ENCODE measurements around the gene DHH. TPM values are rescaled to one million over a fixed set of nuclear protein-coding genes. Genes with fewer than 3 reads are reported as not detected.
A peak's percentile ranks its signal among the peaks of the same experiment; 100 is the strongest.

Gene DHH
- polyA plus RNA-seq, 2 of the 4 experiments (the other 2 are of a cell fraction): not detected

GRCh38 chr12:49092086-49092815 lies 2.4 kb downstream of the DHH start:
- Histone ChIP-seq H3K9me3 (no peaks in the 10 kb centered on the region), H3K4me1 (peaks cover 22% of the 10 kb centered on the region; the same call in 2 of the 3 replicates), H3K27ac (peak overlapping the region in 1 of 2 experiments; percentile 52; a peak in 3 of 6 replicates), H3K4me2 (peak overlapping the region; percentile 67), H3K4me3 (peak overlapping the region; percentile 27; the same call in 2 of the 3 replicates)
- ChIA-PET CTCF (interaction anchor here (0.6 to 11.5 kb wide), 23 partner anchors 10 to 158 kb away, joined by 3 to 166 read pairs (median 7); partner anchors contain the start of genes LMBR1L, RHEBL1 and TUBA1B), POLR2A (interaction anchor here (0.5 to 2.5 kb wide), 5 partner anchors 18 to 172 kb away, joined by 3 to 9 read pairs (median 6); partner anchors contain the start of genes LMBR1L, TUBA1B and TUBA1C)
- 15% methylated on average over 28 of the region's 32 CpGs for WGBS (ENCODE audit: missing lambda C conversion rate)
- ATAC-seq (peak; percentile 41 to 63), FAIRE-seq (no peak), DNase-seq (ENCODE audit: low read depth in 1 of 2, low spot score in 1 of 2) (peak; percentile 68 to 82)
- peak; percentile 34; the same call in 1 of the 3 replicates for TF ChIP-seq SMC3 (IDR thresholded peaks at IDR 0.05)
- TF ChIP-seq CTCF (IDR thresholded peaks at IDR 0.05): peak; percentile 54
- no peak for TF ChIP-seq ZC3H11A (IDR thresholded peaks at IDR 0.05)
- TF ChIP-seq RCOR1 (IDR thresholded peaks at IDR 0.05; ENCODE audit: low read depth, low read length): no peak
- TF ChIP-seq MAZ (IDR thresholded peaks at IDR 0.05; ENCODE audit: borderline replicate concordance, low read depth, low read length): no peak
- peak; percentile 39; the same call in 1 of the 2 replicates for TF ChIP-seq GATA3 (IDR thresholded peaks at IDR 0.05; ENCODE audit: borderline replicate concordance)
- no peak for TF ChIP-seq BHLHE40 (IDR thresholded peaks at IDR 0.05; ENCODE audit: low read depth, low read length)
- TF ChIP-seq RAD21 (conservative IDR thresholded peaks at IDR 0.05 in 1 of 2, IDR thresholded peaks at IDR 0.05 in 1 of 2): peak; percentile 54 to 73
- no peak for TF ChIP-seq HOXB5 (CRISPR knock-in tag; IDR thresholded peaks at IDR 0.05)
- TF ChIP-seq RARB (CRISPR knock-in tag; IDR thresholded peaks at IDR 0.05): no peak

- Histone ChIP-seq H3K27ac (peak overlapping the region in 1 of 2 experiments; percentile 52; a peak in 3 of 6 replicates), H3K4me1 (peaks cover 22% of the 10 kb centered on the region; the same call in 2 of the 3 replicates), H3K4me3 (peak overlapping the region; percentile 27; the same call in 2 of the 3 replicates), H3K4me2 (peak overlapping the region; percentile 67), H3K9me3 (no peaks in the 10 kb centered on the region)
- FAIRE-seq (no peak), DNase-seq (ENCODE audit: low read depth in 1 of 2, low spot score in 1 of 2) (no peak), ATAC-seq (no peak)
- TF ChIP-seq HES2 (IDR thresholded peaks at IDR 0.05) (no peak), HOXA7 (CRISPR knock-in tag; IDR thresholded peaks at IDR 0.05) (no peak), POLR2A (IDR thresholded peaks at IDR 0.05; ENCODE audit: low read length) (no peak), ATOH8 (CRISPR knock-in tag; IDR thresholded peaks at IDR 0.05; ENCODE audit: low read depth) (no peak), PHF8 (IDR thresholded peaks at IDR 0.05; ENCODE audit: borderline replicate concordance, low read depth) (no peak), PBX3 (IDR thresholded peaks at IDR 0.05) (no peak), RNF2 (IDR thresholded peaks at IDR 0.05; ENCODE audit: borderline replicate concordance, low read depth) (no peak), CBX2 (IDR thresholded peaks at IDR 0.05; ENCODE audit: borderline replicate concordance, low read depth) (no peak), EHF (CRISPR knock-in tag; IDR thresholded peaks at IDR 0.05) (no peak), MAFK (IDR thresholded peaks at IDR 0.05; ENCODE audit: partially characterized antibody) (no peak), EP300 (IDR thresholded peaks at IDR 0.05) (no peak), MYC (IDR thresholded peaks at IDR 0.05; ENCODE audit: borderline replicate concordance, low read length) (no peak), HDAC2 (IDR thresholded peaks at IDR 0.05) (no peak)
- ChIA-PET POLR2A (interaction anchor here (0.5 to 2.5 kb wide), 4 partner anchors 18 to 173 kb away, joined by 3 to 9 read pairs (median 5); partner anchors contain the start of genes LMBR1L and TUBA1C), CTCF (interaction anchor here (0.8 to 11.5 kb wide), 18 partner anchors 10 to 144 kb away, joined by 3 to 166 read pairs (median 10); partner anchors contain the start of genes LMBR1L, RHEBL1 and TUBA1B)
- WGBS (ENCODE audit: missing lambda C conversion rate): 24% methylated on average over 14 of the region's 14 CpGs
These were observed 2.8 kb downstream of the DHH start for GRCh38 chr12:49091836-49092085.
